ENCODE results near the gene CAMKK1.
"Not testable (repeated sequence)": the region's sequence is repeated elsewhere in the genome, so short reads cannot be mapped to it uniquely, and the experiment has no call there.

Gene CAMKK1

GRCh38 chr17:3879591-3880417 is 13.0 kb downstream of the CAMKK1 start:
- no peak for DNase-seq (ENCODE audit: low read depth in 2 of 2)

- no peak for DNase-seq (ENCODE audit: low read depth in 2 of 2)
Observed at GRCh38 chr17:3879186-3879585, 13.7 kb downstream of the CAMKK1 start.

GRCh38 chr17:3877220-3877619 is 15.6 kb downstream of the CAMKK1 start:
- no peak for DNase-seq (ENCODE audit: low read depth in 2 of 2)

GRCh38 chr17:3875317-3875716 is 17.5 kb downstream of the CAMKK1 start:
- no peak for DNase-seq (ENCODE audit: low read depth in 2 of 2)

GRCh38 chr17:3873862-3874261 is 19.0 kb downstream of the CAMKK1 start:
- DNase-seq (ENCODE audit: low read depth in 2 of 2): no peak

- no peak for DNase-seq (ENCODE audit: low read depth in 2 of 2)
Observed at GRCh38 chr17:3870871-3871306, 22.0 kb downstream of the CAMKK1 start.

- DNase-seq (ENCODE audit: low read depth in 2 of 2): no peak
Observed at GRCh38 chr17:3867606-3868005, 25.2 kb downstream of the CAMKK1 start.

- DNase-seq (ENCODE audit: low read depth in 2 of 2): no peak
Observed at GRCh38 chr17:3867106-3867505, 25.7 kb downstream of the CAMKK1 start.

- DNase-seq (ENCODE audit: low read depth in 2 of 2): no peak
Observed at GRCh38 chr17:3866276-3866675, 26.6 kb downstream of the CAMKK1 start.

- no peak for DNase-seq (ENCODE audit: low read depth in 2 of 2)
Observed at GRCh38 chr17:3865176-3865575, 27.7 kb downstream of the CAMKK1 start.

GRCh38 chr17:3864534-3864933 is 28.3 kb downstream of the CAMKK1 start:
- DNase-seq (ENCODE audit: low read depth in 2 of 2): no peak

GRCh38 chr17:3861761-3862681 is 30.8 kb downstream of the CAMKK1 start:
- DNase-seq (ENCODE audit: low read depth in 2 of 2): no peak

GRCh38 chr17:3860939-3861700 is 31.7 kb downstream of the CAMKK1 start:
- no peak for DNase-seq (ENCODE audit: low read depth in 2 of 2)

GRCh38 chr17:3859940-3860339 is 32.9 kb downstream of the CAMKK1 start:
- no peak for DNase-seq (ENCODE audit: low read depth in 2 of 2)

- no peak for DNase-seq (ENCODE audit: low read depth in 2 of 2)
Observed at GRCh38 chr17:3857261-3858105, 35.4 kb downstream of the CAMKK1 start.

- DNase-seq (ENCODE audit: low read depth in 2 of 2): not testable (repeated sequence)
Observed at GRCh38 chr17:3854204-3854603, 38.6 kb downstream of the CAMKK1 start.

GRCh38 chr17:3852561-3852960 is 40.3 kb downstream of the CAMKK1 start:
- no peak for DNase-seq (ENCODE audit: low read depth in 2 of 2)

GRCh38 chr17:3851461-3852100 is 41.3 kb downstream of the CAMKK1 start:
- no peak for DNase-seq (ENCODE audit: low read depth in 2 of 2)

- no peak for DNase-seq (ENCODE audit: low read depth in 2 of 2)
Observed at GRCh38 chr17:3848229-3848835, 44.5 kb downstream of the CAMKK1 start.

- DNase-seq (ENCODE audit: low read depth in 2 of 2): no peak
Observed at GRCh38 chr17:3847165-3847670, 45.6 kb downstream of the CAMKK1 start.

Measured in stimulated activated CD8-positive, alpha-beta memory T cell treated with anti-CD3 and anti-CD28 coated beads, Interleukin-15, amount 100 ng/mL, for 4 hours (primary cell).